AG09309 (cell line): ENCODE data around the gene MALRD1.
"Not testable (repeated sequence)": the region's sequence is repeated elsewhere in the genome, so short reads cannot be mapped to it uniquely, and the experiment has no call there.

Source experiments
- DNase-seq: peaks from one replicate; pipeline ENCODE4 v3.0.0-alpha.2; 2010; ENCODE audit warnings: low read depth
- H3K4me3 ChIP-seq: 2 replicates; pipeline ENCODE4 v1.5.1; 2011; ENCODE audit warnings: mild to moderate bottlenecking, low read depth, low read length, moderate library complexity; ENCODE audit not compliant: control insufficient read depth
- TF ChIP-seq, protein P1 (sequence below): IDR thresholded peaks from 2 replicates; pipeline ENCODE4 v1.5.1; 2011; ENCODE audit warnings: mild to moderate bottlenecking, low read depth, low read length, inconsistent platforms; ENCODE audit not compliant: insufficient read depth, control insufficient read depth; ENCODE audit errors: missing control alignments

Gene MALRD1

DNA sequence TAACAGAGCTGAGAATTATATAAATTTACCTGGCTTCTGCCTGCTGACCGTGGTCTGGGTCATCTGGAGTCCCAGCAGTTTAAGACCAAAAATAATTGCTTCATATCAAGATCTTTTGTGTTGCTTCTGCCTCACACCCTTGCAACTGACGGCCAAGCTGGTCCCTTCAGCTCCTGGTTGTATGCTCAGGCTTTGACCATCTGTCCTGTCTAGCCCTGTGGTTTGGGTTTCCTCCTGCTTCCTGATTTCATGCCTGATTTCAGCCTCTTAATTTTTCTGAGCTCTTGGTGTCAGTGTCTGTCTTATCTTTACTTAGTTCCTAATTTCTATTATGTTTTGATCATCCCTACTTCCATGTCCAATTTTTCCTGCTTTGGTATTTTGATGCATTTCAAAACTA lies 679.8 kb downstream of the MALRD1 start:
- no peak for DNase-seq
- TF ChIP-seq, protein P1, sequence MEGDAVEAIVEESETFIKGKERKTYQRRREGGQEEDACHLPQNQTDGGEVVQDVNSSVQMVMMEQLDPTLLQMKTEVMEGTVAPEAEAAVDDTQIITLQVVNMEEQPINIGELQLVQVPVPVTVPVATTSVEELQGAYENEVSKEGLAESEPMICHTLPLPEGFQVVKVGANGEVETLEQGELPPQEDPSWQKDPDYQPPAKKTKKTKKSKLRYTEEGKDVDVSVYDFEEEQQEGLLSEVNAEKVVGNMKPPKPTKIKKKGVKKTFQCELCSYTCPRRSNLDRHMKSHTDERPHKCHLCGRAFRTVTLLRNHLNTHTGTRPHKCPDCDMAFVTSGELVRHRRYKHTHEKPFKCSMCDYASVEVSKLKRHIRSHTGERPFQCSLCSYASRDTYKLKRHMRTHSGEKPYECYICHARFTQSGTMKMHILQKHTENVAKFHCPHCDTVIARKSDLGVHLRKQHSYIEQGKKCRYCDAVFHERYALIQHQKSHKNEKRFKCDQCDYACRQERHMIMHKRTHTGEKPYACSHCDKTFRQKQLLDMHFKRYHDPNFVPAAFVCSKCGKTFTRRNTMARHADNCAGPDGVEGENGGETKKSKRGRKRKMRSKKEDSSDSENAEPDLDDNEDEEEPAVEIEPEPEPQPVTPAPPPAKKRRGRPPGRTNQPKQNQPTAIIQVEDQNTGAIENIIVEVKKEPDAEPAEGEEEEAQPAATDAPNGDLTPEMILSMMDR: no peak
- no peak overlapping the region for H3K4me3 ChIP-seq

DNA sequence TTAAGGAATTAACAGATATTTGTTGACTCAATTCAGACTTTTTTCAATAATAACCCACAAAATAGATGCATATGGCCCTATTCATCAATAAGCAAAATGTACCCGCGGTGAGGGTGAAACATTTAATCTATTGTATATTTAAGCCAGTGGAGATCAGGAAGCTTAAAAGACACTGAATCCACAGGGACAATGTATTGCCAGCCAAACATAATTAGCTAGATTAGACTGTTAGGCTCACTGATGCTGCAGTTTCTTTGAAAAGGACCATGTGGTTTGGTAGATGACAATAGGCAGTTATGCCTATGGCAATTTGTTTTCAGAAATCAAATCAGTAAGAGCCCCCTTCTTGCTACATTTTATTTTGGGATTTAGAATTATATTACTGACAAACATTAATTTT lies 680.4 kb downstream of the MALRD1 start:
- no peak for DNase-seq
- no peak overlapping the region for H3K4me3 ChIP-seq
- TF ChIP-seq, protein P1: no peak

DNA sequence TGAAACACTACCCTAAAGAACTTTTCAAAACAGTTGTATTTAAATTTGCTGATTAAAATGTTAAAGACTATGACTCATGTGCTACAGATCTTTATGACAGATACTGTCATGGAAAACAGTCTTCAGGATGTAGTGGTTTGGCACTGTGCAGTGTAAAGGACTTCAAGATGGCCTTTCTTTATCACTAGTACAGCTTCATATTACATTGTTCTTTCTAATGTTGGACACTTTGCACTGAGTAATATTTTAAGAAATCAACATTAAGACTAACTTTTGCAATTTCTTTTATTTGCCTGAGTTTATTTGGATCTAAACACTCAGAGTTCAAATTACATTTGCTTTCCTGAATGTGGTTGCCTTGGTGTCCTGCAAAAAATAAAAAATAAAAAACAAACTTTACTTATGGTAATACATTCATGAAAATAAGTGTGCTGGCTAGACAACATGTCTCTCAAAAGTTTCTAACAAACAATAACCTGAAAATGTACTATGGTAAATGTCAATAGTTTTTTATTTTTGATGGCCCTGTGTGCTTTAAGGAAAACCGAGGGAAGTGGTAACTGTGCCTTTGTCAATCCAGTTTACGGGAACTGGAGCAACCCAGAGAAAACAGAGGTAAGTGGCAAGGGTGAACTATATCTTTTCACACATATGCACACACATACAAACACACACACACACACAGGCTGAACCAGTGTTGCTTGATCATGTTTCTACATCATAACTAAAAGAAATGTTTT lies 681.7 kb downstream of the MALRD1 start:
- no peak for DNase-seq
- TF ChIP-seq, protein P1: no peak
- no peak overlapping the region for H3K4me3 ChIP-seq

DNA sequence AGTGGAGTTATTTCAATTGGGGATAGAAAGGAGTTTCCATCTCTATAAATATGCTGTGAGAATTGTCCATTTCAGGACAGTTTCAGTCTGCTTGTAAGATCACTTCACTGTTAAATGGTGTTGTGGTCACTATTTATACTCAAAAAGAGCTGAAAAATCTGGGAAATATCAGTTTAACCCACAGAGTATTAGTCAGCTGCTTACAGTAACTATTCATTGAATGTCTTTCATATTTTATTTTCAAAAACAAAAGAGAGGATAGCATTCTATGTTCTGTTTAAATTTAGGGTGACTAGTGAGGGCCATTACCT lies 682.3 kb downstream of the MALRD1 start:
- TF ChIP-seq, protein P1: no peak
- no peak overlapping the region for H3K4me3 ChIP-seq
- DNase-seq: no peak

DNA sequence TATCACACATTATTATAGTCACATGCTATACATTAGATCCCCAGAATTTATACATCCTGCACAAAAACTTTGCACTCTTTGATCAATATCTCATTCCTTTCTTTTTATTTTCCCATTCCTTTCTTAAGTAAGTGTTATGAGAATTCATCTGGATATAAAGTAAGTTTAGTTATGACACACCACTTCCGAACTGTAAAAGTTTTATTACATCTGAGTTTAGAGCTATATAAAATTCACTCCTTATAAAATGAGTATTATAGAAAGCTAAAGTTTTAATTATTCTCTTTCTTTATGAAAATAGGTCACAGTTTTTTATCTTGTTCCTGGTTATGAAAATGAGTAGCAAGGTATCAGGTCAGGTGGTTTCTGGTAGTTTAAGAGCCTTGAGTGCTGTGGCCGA lies 683.0 kb downstream of the MALRD1 start:
- DNase-seq: no peak
- TF ChIP-seq, protein P1: no peak
- no peak overlapping the region for H3K4me3 ChIP-seq

DNA sequence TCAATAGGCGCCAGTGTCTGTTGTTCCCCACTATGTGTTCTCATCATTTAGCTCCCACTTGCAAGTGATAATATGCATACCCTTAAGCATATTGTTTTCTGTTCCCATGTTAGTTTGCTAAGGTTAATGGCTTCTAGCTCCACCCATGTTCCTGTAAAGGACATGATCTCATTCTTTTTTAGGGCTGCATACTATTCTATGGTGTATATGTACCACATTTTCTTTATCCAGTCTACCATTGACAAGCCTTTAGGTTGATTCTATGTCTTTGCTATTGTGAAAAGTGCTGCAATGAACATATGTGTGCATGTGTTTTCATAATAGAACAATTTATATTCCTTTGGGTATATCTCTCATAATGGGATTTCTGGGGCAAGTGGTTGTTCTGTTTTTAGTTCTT lies 689.8 kb downstream of the MALRD1 start:
- no peak for DNase-seq
- TF ChIP-seq, protein P1: no peak
- no peak overlapping the region for H3K4me3 ChIP-seq

DNA sequence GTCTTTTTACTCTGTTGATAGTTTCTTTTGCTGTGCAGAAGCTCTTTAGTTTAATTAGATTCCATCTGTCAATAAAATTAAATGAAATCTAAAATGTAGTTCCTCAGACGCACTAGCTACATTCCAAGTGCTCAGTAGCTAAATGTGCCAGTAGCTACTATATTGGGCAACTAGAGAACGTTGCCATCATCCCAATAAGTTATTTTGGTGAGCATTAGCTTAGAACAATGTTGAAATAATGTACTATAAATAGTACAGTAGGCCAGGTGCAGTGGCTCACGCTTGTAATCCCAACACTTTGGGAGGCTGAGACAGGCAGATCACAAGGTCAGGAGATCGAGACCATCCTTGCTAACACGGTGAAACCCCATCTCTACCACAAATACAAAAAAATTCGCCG lies 690.6 kb downstream of the MALRD1 start:
- not testable (repeated sequence) for H3K4me3 ChIP-seq, DNase-seq

DNA sequence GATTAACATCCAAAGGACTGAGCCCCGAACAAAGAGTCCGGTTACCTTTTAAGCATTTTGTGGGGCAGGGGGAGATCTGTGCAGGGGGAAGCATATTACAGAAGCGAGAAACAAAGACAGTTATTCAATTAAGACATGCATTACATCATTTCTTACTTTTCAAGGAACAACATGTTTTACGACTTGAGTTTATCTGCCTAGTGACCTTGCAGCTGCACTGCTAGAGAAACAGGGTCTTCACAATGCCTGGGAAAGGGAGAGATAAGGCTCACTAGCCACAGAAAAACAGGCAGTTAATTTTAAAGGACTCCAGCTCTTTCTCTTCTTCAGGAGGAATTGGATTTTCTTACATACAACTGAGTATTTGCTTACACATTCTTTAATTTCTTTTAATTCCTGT lies 693.5 kb downstream of the MALRD1 start:
- H3K4me3 ChIP-seq, DNase-seq: not testable (repeated sequence)
